Mesendoderm (in vitro differentiated cells): Measurements from ENCODE around the gene PRKCG.

Experiments
- DNase-seq: peaks from one replicate; pipeline ENCODE4 v3.0.0; 2013
- H2AK5ac ChIP-seq: 2 replicates; pipeline ENCODE4 v1.6.1; 2013; ENCODE audit warnings: low read length, inconsistent platforms
- H2BK120ac ChIP-seq: 2 replicates; pipeline ENCODE4 v1.6.1; 2013; ENCODE audit warnings: low read depth, mild to moderate bottlenecking, low read length, moderate library complexity, mixed read lengths
- H2BK15ac ChIP-seq: replicated peaks from 2 replicates; pipeline ENCODE4 v1.6.1; 2013; ENCODE audit warnings: low read depth, mild to moderate bottlenecking, moderate library complexity
- H2BK5ac ChIP-seq: 2 replicates; pipeline ENCODE4 v1.6.1; 2013; ENCODE audit warnings: low read length, inconsistent platforms
- H3K18ac ChIP-seq: 2 replicates; pipeline ENCODE4 v1.6.1; 2013; ENCODE audit warnings: mild to moderate bottlenecking, low read length, mixed read lengths
- H3K23ac ChIP-seq: one replicate; pipeline ENCODE4 v1.6.1; 2013; ENCODE audit warnings: low read length
- H3K27ac ChIP-seq: 2 replicates; pipeline ENCODE4 v1.5.1; 2013; ENCODE audit warnings: low read depth, mild to moderate bottlenecking, inconsistent platforms, low read length, moderate library complexity
- H3K27me3 ChIP-seq: 2 replicates; pipeline ENCODE4 v1.6.1; 2013; ENCODE audit warnings: low read length, control low read depth, mild to moderate bottlenecking, inconsistent platforms; ENCODE audit not compliant: insufficient read depth, poor library complexity
- H3K36me3 ChIP-seq: 2 replicates; pipeline ENCODE4 v1.6.1; 2013; ENCODE audit warnings: low read length, inconsistent platforms; ENCODE audit not compliant: control insufficient read depth, insufficient read depth
- H3K4ac ChIP-seq: one replicate; pipeline ENCODE4 v1.6.1; 2013; ENCODE audit warnings: low read depth, mild to moderate bottlenecking, low read length, moderate library complexity
- H3K4me1 ChIP-seq: 2 replicates; pipeline ENCODE4 v1.6.1; 2013; ENCODE audit warnings: low read depth, low read length, inconsistent platforms; ENCODE audit not compliant: control insufficient read depth
- H3K4me2 ChIP-seq: 2 replicates; pipeline ENCODE4 v1.6.1; 2013; ENCODE audit warnings: low read length
- H3K4me3 ChIP-seq: 2 replicates; pipeline ENCODE4 v1.5.1; 2013; ENCODE audit warnings: mild to moderate bottlenecking, low read length
- H3K56ac ChIP-seq: one replicate; pipeline ENCODE4 v1.6.1; 2013; ENCODE audit warnings: low read length
- H3K79me1 ChIP-seq: 2 replicates; pipeline ENCODE4 v1.6.1; 2013; ENCODE audit warnings: low read length, inconsistent platforms
- H3K79me2 ChIP-seq: 2 replicates; pipeline ENCODE4 v1.6.1; 2013; ENCODE audit warnings: mild to moderate bottlenecking, low read length; ENCODE audit not compliant: control insufficient read depth, insufficient read depth
- H3K9ac ChIP-seq: 2 replicates; pipeline ENCODE4 v1.6.1; 2013; ENCODE audit warnings: low read length, inconsistent platforms
- H4K5ac ChIP-seq: one replicate; pipeline ENCODE4 v1.6.1; 2013; ENCODE audit warnings: low read length
- H4K8ac ChIP-seq: one replicate; pipeline ENCODE4 v1.6.1; 2013; ENCODE audit warnings: low read depth, mild to moderate bottlenecking, control low read depth, low read length, moderate library complexity
- WGBS: extraction: QIAGEN DNeasy Blood & Tissue Kit; methylation state at CpG from one replicate; pipeline ENCODE4 v1.1.7; 2013; ENCODE audit warnings: low lambda C conversion rate, missing lambda C conversion rate; ENCODE audit not compliant: insufficient coverage; ENCODE audit errors: extremely low coverage; 5-methylcytosine and 5-hydroxymethylcytosine counted together

Gene PRKCG

GRCh38 chr19:53883741-53884140, 1.7 kb downstream of the PRKCG start:
- Histone ChIP-seq H3K56ac (no peak overlapping the region), H3K4me3 (no peak overlapping the region), H2BK15ac (no peak overlapping the region), H3K27ac (no peak overlapping the region), H3K79me2 (no peaks in the 10 kb centered on the region), H3K36me3 (no peaks in the 10 kb centered on the region), H3K27me3 (peaks cover 3% of the 10 kb centered on the region), H3K18ac (no peak overlapping the region), H2BK120ac (no peak overlapping the region), H3K4ac (no peak overlapping the region), H2BK5ac (no peak overlapping the region), H4K5ac (no peak overlapping the region), H3K4me2 (no peak overlapping the region), H2AK5ac (no peak overlapping the region), H3K9ac (peak overlapping the region; percentile 19), H3K79me1 (no peaks in the 10 kb centered on the region), H3K4me1 (peaks cover 5% of the 10 kb centered on the region), H4K8ac (no peak overlapping the region), H3K23ac (no peak overlapping the region)
- DNase-seq = no peak
- WGBS = no CpG with 5 or more reads among the region's 11 CpGs

- Histone ChIP-seq H2BK120ac (no peak overlapping the region), H3K4me1 (peaks cover 5% of the 10 kb centered on the region), H2BK5ac (no peak overlapping the region), H3K4me2 (no peak overlapping the region), H3K56ac (no peak overlapping the region), H2BK15ac (no peak overlapping the region), H3K36me3 (no peaks in the 10 kb centered on the region), H4K5ac (no peak overlapping the region), H4K8ac (no peak overlapping the region), H3K9ac (no peak overlapping the region), H3K23ac (no peak overlapping the region), H3K79me1 (no peaks in the 10 kb centered on the region), H3K18ac (no peak overlapping the region), H3K27me3 (peaks cover 3% of the 10 kb centered on the region), H3K27ac (no peak overlapping the region), H2AK5ac (no peak overlapping the region), H3K4me3 (no peak overlapping the region), H3K79me2 (no peaks in the 10 kb centered on the region), H3K4ac (no peak overlapping the region)
- no CpG with 5 or more reads among the region's 12 CpGs for WGBS
- no peak for DNase-seq
Observed at GRCh38 chr19:53884256-53884655, 2.3 kb downstream of the PRKCG start.

- H3K79me1 ChIP-seq = no peaks in the 10 kb centered on the region
- no peak overlapping the region for H3K4ac ChIP-seq
- no peak overlapping the region for H3K56ac ChIP-seq
- no peak overlapping the region for H2BK120ac ChIP-seq
- no peaks in the 10 kb centered on the region for H3K36me3 ChIP-seq
- no peak overlapping the region for H3K4me2 ChIP-seq
- no peak overlapping the region for H3K27ac ChIP-seq
- H3K4me1 ChIP-seq = peaks cover 5% of the 10 kb centered on the region
- H3K27me3 ChIP-seq = peaks cover 3% of the 10 kb centered on the region
- H3K23ac ChIP-seq = no peak overlapping the region
- H3K4me3 ChIP-seq = no peak overlapping the region
- H2BK15ac ChIP-seq = no peak overlapping the region
- no peak overlapping the region for H2BK5ac ChIP-seq
- H3K79me2 ChIP-seq = no peaks in the 10 kb centered on the region
- no peak for DNase-seq
- WGBS = no CpG with 5 or more reads among the region's 10 CpGs
- H4K8ac ChIP-seq = no peak overlapping the region
- H2AK5ac ChIP-seq = no peak overlapping the region
- H4K5ac ChIP-seq = no peak overlapping the region
- H3K9ac ChIP-seq = no peak overlapping the region
- H3K18ac ChIP-seq = no peak overlapping the region
Observed at GRCh38 chr19:53885036-53885435, 3.0 kb downstream of the PRKCG start.

GRCh38 chr19:53892301-53892980, 10.4 kb downstream of the PRKCG start:
- no CpG with 5 or more reads among the region's 23 CpGs for WGBS
- DNase-seq = no peak

GRCh38 chr19:53892981-53893325, 11.0 kb downstream of the PRKCG start:
- peak; percentile 72 for DNase-seq
- Histone ChIP-seq H3K79me1 (no peaks in the 10 kb centered on the region), H3K23ac (no peak overlapping the region), H3K79me2 (no peaks in the 10 kb centered on the region), H3K18ac (no peak overlapping the region), H2AK5ac (no peak overlapping the region), H3K4ac (no peak overlapping the region), H2BK5ac (no peak overlapping the region), H2BK15ac (no peak overlapping the region), H4K5ac (no peak overlapping the region), H3K4me2 (no peak overlapping the region), H3K9ac (no peak overlapping the region), H3K4me1 (peaks cover 4% of the 10 kb centered on the region), H3K4me3 (no peak overlapping the region), H4K8ac (no peak overlapping the region), H3K56ac (no peak overlapping the region), H2BK120ac (no peak overlapping the region), H3K27me3 (no peaks in the 10 kb centered on the region), H3K36me3 (no peaks in the 10 kb centered on the region), H3K27ac (no peak overlapping the region)
- WGBS = no CpG with 5 or more reads among the region's 8 CpGs

More at GRCh38 chr19:53892301-53892980, 10.4 kb downstream of the PRKCG start:
- H3K4me2 ChIP-seq = no peak overlapping the region
- H2BK120ac ChIP-seq = no peak overlapping the region
- no peak overlapping the region for H3K27ac ChIP-seq
- H4K8ac ChIP-seq = no peak overlapping the region
- no peak overlapping the region for H3K18ac ChIP-seq
- no peak overlapping the region for H3K56ac ChIP-seq
- no peaks in the 10 kb centered on the region for H3K79me2 ChIP-seq
- H3K79me1 ChIP-seq = no peaks in the 10 kb centered on the region
- no peaks in the 10 kb centered on the region for H3K36me3 ChIP-seq
- no peak overlapping the region for H3K9ac ChIP-seq
- H2BK15ac ChIP-seq = no peak overlapping the region
- H3K4me3 ChIP-seq = no peak overlapping the region
- H3K27me3 ChIP-seq = no peaks in the 10 kb centered on the region
- no peak overlapping the region for H4K5ac ChIP-seq
- no peak overlapping the region for H2AK5ac ChIP-seq
- H3K23ac ChIP-seq = no peak overlapping the region
- H2BK5ac ChIP-seq = no peak overlapping the region
- no peak overlapping the region for H3K4ac ChIP-seq
- no peaks in the 10 kb centered on the region for H3K4me1 ChIP-seq

- no peak overlapping the region for H3K18ac ChIP-seq
- no peaks in the 10 kb centered on the region for H3K36me3 ChIP-seq
- no peak overlapping the region for H3K9ac ChIP-seq
- H3K4me2 ChIP-seq = no peak overlapping the region
- H3K23ac ChIP-seq = no peak overlapping the region
- H2AK5ac ChIP-seq = no peak overlapping the region
- no peak for DNase-seq
- H3K4ac ChIP-seq = no peak overlapping the region
- H3K79me1 ChIP-seq = no peaks in the 10 kb centered on the region
- no peaks in the 10 kb centered on the region for H3K79me2 ChIP-seq
- no peak overlapping the region for H4K5ac ChIP-seq
- no peak overlapping the region for H3K4me3 ChIP-seq
- peaks cover 4% of the 10 kb centered on the region for H3K4me1 ChIP-seq
- no peak overlapping the region for H3K56ac ChIP-seq
- H3K27ac ChIP-seq = no peak overlapping the region
- no CpG with 5 or more reads among the region's 9 CpGs for WGBS
- H4K8ac ChIP-seq = no peak overlapping the region
- H2BK120ac ChIP-seq = no peak overlapping the region
- H2BK15ac ChIP-seq = no peak overlapping the region
- no peak overlapping the region for H2BK5ac ChIP-seq
- H3K27me3 ChIP-seq = no peaks in the 10 kb centered on the region
Observed at GRCh38 chr19:53894707-53895106, 12.7 kb downstream of the PRKCG start.
